HEK293T (cell line): Measurements from ENCODE around the gene ELL.

ENCODE experiments used
- CTCF ChIA-PET: fragments of 350-600 bp; formaldehyde crosslinking; extraction: SDS; loops from one replicate; lab custom pipeline; 2021; ENCODE audit warnings: antibody characterized with exemption, inconsistent platforms; lab: Yijun Ruan, JAX
- POLR2A ChIA-PET: fragments of 350-600 bp; formaldehyde crosslinking; extraction: SDS; loops from one replicate; lab custom pipeline; 2020; ENCODE audit warnings: antibody characterized with exemption, inconsistent platforms; lab: Yijun Ruan, JAX
- DNase-seq: peaks from one replicate; pipeline ENCODE4 v3.0.0; 2012; ENCODE audit warnings: mixed read lengths; ENCODE audit errors: extremely low spot score
- ARNT ChIP-seq: fragments of 450-650 bp; IDR thresholded peaks from 2 replicates; pipeline ENCODE4 v1.6.1; 2017; ENCODE audit warnings: mild to moderate bottlenecking
- BHLHE40 ChIP-seq: fragments of 450-650 bp; IDR thresholded peaks from 2 replicates; pipeline ENCODE4 v1.6.1; 2016; ENCODE audit warnings: mild to moderate bottlenecking, moderate library complexity, borderline replicate concordance
- CTBP1 ChIP-seq: fragments of 450-650 bp; IDR thresholded peaks from 2 replicates; pipeline ENCODE4 v1.6.1; 2016; ENCODE audit warnings: borderline replicate concordance
- ELF4 ChIP-seq: fragments of 450-650 bp; IDR thresholded peaks from 2 replicates; pipeline ENCODE4 v1.6.1; 2017; ENCODE audit warnings: antibody characterized with exemption
- FOXA1 ChIP-seq: fragments of 450-650 bp; IDR thresholded peaks from 2 replicates; pipeline ENCODE4 v1.6.1; 2016; ENCODE audit warnings: mild to moderate bottlenecking
- FOXK2 ChIP-seq: fragments of 450-650 bp; IDR thresholded peaks from 2 replicates; pipeline ENCODE4 v1.6.1; 2016; ENCODE audit warnings: mild to moderate bottlenecking
- FOXM1 ChIP-seq: fragments of 450-650 bp; IDR thresholded peaks from 2 replicates; pipeline ENCODE4 v1.6.1; 2017; ENCODE audit warnings: mild to moderate bottlenecking, borderline replicate concordance
- HDGF ChIP-seq: fragments of 450-650 bp; IDR thresholded peaks from 2 replicates; pipeline ENCODE4 v1.6.1; 2017; ENCODE audit warnings: antibody characterized with exemption, borderline replicate concordance
- L3MBTL2 ChIP-seq: fragments of 450-650 bp; conservative IDR thresholded peaks from 2 replicates; pipeline ENCODE4 v1.6.1; 2016; ENCODE audit warnings: mild to moderate bottlenecking
- LEF1 ChIP-seq: fragments of 450-650 bp; IDR thresholded peaks from 2 replicates; pipeline ENCODE4 v1.6.1; 2017; ENCODE audit warnings: mild to moderate bottlenecking, borderline replicate concordance
- NFRKB ChIP-seq: fragments of 450-650 bp; IDR thresholded peaks from 2 replicates; pipeline ENCODE4 v1.6.1; 2016; ENCODE audit warnings: mild to moderate bottlenecking, moderate library complexity
- SP1 ChIP-seq: fragments of 450-650 bp; IDR thresholded peaks from 2 replicates; pipeline ENCODE4 v1.6.1; 2017
- SUZ12 ChIP-seq: fragments of 450-650 bp; IDR thresholded peaks from 2 replicates; pipeline ENCODE4 v1.6.1; 2016; ENCODE audit warnings: mild to moderate bottlenecking
- TARDBP ChIP-seq: fragments of 450-650 bp; IDR thresholded peaks from 2 replicates; pipeline ENCODE4 v1.6.1; 2016
- ZNF384 ChIP-seq: fragments of 450-650 bp; IDR thresholded peaks from 2 replicates; pipeline ENCODE4 v1.6.1; 2016
- TF ChIP-seq, protein P1 (sequence below): fragments of 450-650 bp; IDR thresholded peaks from 2 replicates; pipeline ENCODE4 v1.6.1; 2016

ELL gene

GRCh38 chr19:18453269-18454024 is 68.4 kb downstream of the ELL start:
- POLR2A ChIA-PET, result interaction anchor here (0.8 to 1.5 kb wide), 2 partner anchors 9 to 17 kb away, joined by 3 to 4 read pairs; no protein-coding TSS in a partner anchor
- DNase-seq, result no peak
- CTCF ChIA-PET, result interaction anchor here (0.5 to 1.0 kb wide), 3 partner anchors 8 to 174 kb away, joined by 3 read pairs; no protein-coding TSS in a partner anchor
- TF ChIP-seq NFRKB (no peak), ARNT (no peak), BHLHE40 (no peak), FOXK2 (no peak), TARDBP (no peak), LEF1 (no peak), FOXM1 (no peak), SUZ12 (no peak), HDGF (no peak), FOXA1 (no peak), ZNF384 (no peak), L3MBTL2 (no peak), ELF4 (no peak), CTBP1 (no peak)
- TF ChIP-seq, protein P1, sequence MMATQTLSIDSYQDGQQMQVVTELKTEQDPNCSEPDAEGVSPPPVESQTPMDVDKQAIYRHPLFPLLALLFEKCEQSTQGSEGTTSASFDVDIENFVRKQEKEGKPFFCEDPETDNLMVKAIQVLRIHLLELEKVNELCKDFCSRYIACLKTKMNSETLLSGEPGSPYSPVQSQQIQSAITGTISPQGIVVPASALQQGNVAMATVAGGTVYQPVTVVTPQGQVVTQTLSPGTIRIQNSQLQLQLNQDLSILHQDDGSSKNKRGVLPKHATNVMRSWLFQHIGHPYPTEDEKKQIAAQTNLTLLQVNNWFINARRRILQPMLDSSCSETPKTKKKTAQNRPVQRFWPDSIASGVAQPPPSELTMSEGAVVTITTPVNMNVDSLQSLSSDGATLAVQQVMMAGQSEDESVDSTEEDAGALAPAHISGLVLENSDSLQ, result no peak

GRCh38 chr19:18452386-18452785 is 69.5 kb downstream of the ELL start:
- ChIA-PET CTCF (interaction anchor here (4.1 kb wide), 1 partner anchor 10 kb away, joined by 21 read pairs; no protein-coding TSS in a partner anchor), POLR2A (interaction anchor here (1.5 kb wide), 1 partner anchor 15 kb away, joined by 3 read pairs; no protein-coding TSS in a partner anchor)
- DNase-seq, result no peak
- TF ChIP-seq BHLHE40 (no peak), LEF1 (no peak), HDGF (no peak), CTBP1 (no peak), ZNF384 (no peak), ARNT (no peak), SP1 (no peak), NFRKB (no peak), L3MBTL2 (no peak), FOXK2 (no peak), TARDBP (no peak)
- TF ChIP-seq, protein P1, result no peak

DNA sequence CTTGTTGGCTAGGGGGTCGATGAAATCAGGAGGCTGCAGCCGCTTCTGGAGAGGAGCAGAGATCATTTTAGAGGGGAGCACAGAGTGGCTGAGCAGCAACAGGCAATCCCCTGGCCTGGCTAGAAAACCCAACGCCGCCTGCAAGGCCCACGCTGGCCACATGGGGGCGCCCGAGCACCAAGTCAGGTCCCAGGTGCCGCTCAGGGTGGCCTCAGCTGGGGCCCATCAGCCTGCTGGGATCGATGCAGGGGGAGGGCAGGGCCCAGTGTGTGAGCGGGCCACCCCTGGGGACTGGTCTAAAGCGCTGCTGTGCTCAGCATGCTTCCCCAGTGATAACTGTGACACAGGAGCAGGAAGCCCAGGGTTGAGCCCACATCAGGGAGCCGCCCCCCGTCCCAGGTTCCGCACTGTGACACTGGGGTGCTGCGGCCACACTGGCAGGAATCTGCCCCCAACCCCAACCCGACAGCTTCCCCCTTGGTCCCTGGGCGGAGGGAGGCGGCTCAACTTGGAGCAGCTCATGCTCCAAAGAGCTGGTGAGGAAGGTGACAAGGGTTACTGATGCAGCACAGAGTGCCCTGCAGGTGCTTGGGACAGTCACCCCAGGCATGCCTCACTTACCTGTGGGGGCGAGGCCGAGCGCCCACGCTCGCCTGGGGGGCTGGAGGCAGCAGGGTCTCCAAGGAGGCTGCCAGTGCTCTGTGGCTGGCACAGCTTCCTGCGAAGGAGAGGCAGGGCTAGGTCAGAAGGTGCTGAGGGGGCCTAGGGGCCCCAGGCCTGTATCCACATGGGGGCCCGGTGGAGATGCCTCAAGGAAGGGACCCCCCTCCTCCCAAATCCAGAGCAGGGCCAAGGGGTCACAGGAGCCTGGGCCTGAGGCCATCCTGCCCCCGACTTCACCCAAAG is 70.7 kb downstream of the ELL start:
- POLR2A ChIA-PET, result no interaction called here
- TF ChIP-seq TARDBP (no peak), ELF4 (no peak), CTBP1 (no peak), ARNT (no peak), HDGF (0 out of 2 replicates have a peak, but pooled peaks have one; percentile 40), L3MBTL2 (no peak)

DNA sequence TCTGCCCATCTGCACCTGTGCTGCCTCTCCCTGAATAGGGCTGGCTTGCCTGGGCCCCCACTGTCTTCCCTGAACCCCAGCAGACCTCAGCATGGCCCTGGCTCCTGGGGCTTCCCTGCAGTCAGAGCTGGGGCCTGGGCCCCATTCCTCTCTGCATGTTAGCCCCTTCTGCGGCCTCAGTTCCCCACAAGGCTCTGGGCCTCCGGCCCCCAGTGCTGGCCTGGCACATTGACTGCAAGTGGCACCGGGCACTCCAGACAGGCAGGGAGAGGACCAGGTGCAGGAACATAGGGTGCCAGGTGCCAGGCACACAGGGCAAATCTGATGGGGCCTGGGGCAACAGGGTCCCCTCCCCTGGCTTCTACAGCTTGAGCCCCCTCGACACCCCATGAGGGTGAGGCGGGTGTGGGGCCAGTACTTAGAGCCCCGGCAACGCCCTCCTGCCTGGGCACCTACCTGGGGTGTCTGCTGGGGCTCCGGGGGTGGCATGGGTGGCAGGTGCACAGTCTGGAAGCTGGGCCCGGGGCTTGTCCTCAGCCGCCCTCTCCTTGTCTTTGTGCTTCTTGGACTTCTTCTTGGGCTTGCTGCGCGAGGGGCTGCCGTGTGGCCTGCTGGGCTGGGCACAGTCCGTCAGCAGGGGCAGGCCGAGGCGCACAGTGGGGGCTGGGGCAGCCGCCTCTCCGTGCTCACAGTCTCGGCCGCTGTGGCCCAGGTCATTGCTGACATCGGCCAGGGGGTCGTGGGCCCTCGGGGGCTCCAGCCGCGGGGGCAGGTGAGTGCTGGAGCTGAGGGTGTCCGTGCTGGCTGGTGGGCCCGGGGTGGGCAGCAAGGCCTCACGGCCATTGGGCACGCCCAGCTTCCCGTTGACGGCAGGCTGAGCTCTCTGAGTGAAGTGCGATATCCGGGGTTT is 71.6 kb downstream of the ELL start:
- ChIA-PET POLR2A (no interaction called here), CTCF (interaction anchor here (0.8 to 4.1 kb wide), 4 partner anchors 12 to 221 kb away, joined by 3 to 21 read pairs (median 4); partner anchors contain the start of gene REX1BD)
- TF ChIP-seq TARDBP, result no peak
- TF ChIP-seq LEF1, result no peak
- TF ChIP-seq SUZ12, result no peak
- no peak for TF ChIP-seq L3MBTL2
- no peak for TF ChIP-seq FOXA1
- no peak for TF ChIP-seq ZNF384
- no peak for TF ChIP-seq FOXM1
- no peak for TF ChIP-seq ARNT
- TF ChIP-seq HDGF, result no peak
- TF ChIP-seq, protein P1, result no peak
- TF ChIP-seq FOXK2, result no peak
- no peak for TF ChIP-seq SP1
- no peak for TF ChIP-seq CTBP1
- no peak for TF ChIP-seq NFRKB
- TF ChIP-seq BHLHE40, result no peak
- TF ChIP-seq ELF4, result no peak
- no peak for DNase-seq

More for the DNA sequence above, 70.7 kb downstream of the ELL start:
- CTCF ChIA-PET, result interaction anchor here (0.6 to 4.1 kb wide), 5 partner anchors 11 to 220 kb away, joined by 3 to 21 read pairs (median 4); partner anchors contain the start of gene REX1BD
- peak; percentile 87 for DNase-seq

- DNase-seq, result no peak
- POLR2A ChIA-PET, result no interaction called here
- TF ChIP-seq BHLHE40, result no peak
- TF ChIP-seq FOXK2, result no peak
- TF ChIP-seq ELF4, result no peak
- TF ChIP-seq HDGF, result no peak
- TF ChIP-seq TARDBP, result no peak
- TF ChIP-seq L3MBTL2, result no peak
- CTCF ChIA-PET, result interaction anchor here (4.1 kb wide), 1 partner anchor 13 kb away, joined by 21 read pairs; no protein-coding TSS in a partner anchor
Observed at GRCh38 chr19:18449552-18449951, 72.3 kb downstream of the ELL start.
